Type B pancreatic cell (in vitro differentiated cells): ENCODE results near the gene RELB. TPM values are rescaled to one million over a fixed set of nuclear protein-coding genes. Genes with fewer than 3 reads are reported as not detected.
A peak's percentile ranks its signal among the peaks of the same experiment; 100 is the strongest.

Experiments used
- DNase-seq: peaks from one replicate; pipeline ENCODE4 v3.0.0; 2021; ENCODE audit warnings: mixed read lengths; ENCODE audit not compliant: unreplicated experiment; ENCODE audit errors: extremely low spot score
- H3K27ac Mint-ChIP-seq: 2 replicates; pipeline ENCODE4 v1.8.0; 2021; ENCODE audit warnings: mild to moderate bottlenecking, mixed read lengths
- H3K27me3 Mint-ChIP-seq: 2 replicates; pipeline ENCODE4 v1.8.0; 2021; ENCODE audit warnings: mixed read lengths
- H3K36me3 Mint-ChIP-seq: 2 replicates; pipeline ENCODE4 v1.8.0; 2021; ENCODE audit warnings: mixed read lengths
- H3K4me1 Mint-ChIP-seq: one replicate; pipeline ENCODE4 v1.8.0; 2021; ENCODE audit warnings: mixed read lengths; ENCODE audit not compliant: unreplicated experiment
- H3K4me3 Mint-ChIP-seq: 2 replicates; pipeline ENCODE4 v1.8.0; 2021; ENCODE audit warnings: mild to moderate bottlenecking, mixed read lengths
- H3K9me3 Mint-ChIP-seq: 2 replicates; pipeline ENCODE4 v1.8.0; 2021; ENCODE audit warnings: mixed read lengths
- total RNA-seq: library from RNA; stranded (reverse); gene quantifications from 2 replicates; pipeline ENCODE4 v1.2.1, GENCODE V29; 2021; ENCODE audit warnings: low replicate concordance
- TF ChIP-seq, protein P1 (sequence below): fragments of 200-600 bp; sonication (generic); conservative IDR thresholded peaks from 2 replicates; pipeline ENCODE4 v1.5.0; 2021; ENCODE audit warnings: antibody characterized with exemption, mild to moderate bottlenecking

RELB gene
- total RNA-seq, 1 donor from 2014 or later, result 6.9 TPM

DNA sequence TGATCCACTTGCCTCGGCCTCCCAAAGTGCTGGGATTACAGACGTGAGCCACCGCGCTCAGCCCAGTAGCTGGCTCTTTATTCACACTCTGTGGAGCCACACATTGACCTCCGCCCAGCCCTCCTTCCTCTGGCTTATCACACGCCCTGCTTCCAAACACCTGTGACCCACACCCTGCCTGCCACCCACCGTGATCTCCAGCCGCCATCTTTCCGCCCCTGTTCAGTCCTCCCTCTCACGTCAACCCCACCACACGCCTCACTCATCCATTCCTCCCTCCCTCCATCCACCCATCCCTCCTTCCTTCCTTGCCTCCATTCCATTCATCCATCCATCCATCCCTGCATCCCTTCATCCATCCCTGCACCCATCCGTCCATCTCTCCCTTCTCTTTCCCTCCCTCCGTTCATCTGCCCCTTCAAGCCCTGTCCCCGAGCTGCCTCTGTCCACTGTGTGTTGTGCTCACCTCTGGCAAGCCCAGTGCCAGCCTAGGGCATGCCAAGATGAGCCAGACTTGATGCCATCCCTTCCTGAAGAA is 57.4 kb downstream of the RELB start:
- no peak for DNase-seq
- Mint-ChIP-seq H3K27ac (peak overlapping the region; percentile 70), H3K27me3 (no peaks in the 10 kb centered on the region), H3K4me3 (no peak overlapping the region), H3K4me1 (no peaks in the 10 kb centered on the region), H3K36me3 (peaks cover 10% of the 10 kb centered on the region), H3K9me3 (no peaks in the 10 kb centered on the region)
- TF ChIP-seq, protein P1, sequence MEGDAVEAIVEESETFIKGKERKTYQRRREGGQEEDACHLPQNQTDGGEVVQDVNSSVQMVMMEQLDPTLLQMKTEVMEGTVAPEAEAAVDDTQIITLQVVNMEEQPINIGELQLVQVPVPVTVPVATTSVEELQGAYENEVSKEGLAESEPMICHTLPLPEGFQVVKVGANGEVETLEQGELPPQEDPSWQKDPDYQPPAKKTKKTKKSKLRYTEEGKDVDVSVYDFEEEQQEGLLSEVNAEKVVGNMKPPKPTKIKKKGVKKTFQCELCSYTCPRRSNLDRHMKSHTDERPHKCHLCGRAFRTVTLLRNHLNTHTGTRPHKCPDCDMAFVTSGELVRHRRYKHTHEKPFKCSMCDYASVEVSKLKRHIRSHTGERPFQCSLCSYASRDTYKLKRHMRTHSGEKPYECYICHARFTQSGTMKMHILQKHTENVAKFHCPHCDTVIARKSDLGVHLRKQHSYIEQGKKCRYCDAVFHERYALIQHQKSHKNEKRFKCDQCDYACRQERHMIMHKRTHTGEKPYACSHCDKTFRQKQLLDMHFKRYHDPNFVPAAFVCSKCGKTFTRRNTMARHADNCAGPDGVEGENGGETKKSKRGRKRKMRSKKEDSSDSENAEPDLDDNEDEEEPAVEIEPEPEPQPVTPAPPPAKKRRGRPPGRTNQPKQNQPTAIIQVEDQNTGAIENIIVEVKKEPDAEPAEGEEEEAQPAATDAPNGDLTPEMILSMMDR, result no peak

DNA sequence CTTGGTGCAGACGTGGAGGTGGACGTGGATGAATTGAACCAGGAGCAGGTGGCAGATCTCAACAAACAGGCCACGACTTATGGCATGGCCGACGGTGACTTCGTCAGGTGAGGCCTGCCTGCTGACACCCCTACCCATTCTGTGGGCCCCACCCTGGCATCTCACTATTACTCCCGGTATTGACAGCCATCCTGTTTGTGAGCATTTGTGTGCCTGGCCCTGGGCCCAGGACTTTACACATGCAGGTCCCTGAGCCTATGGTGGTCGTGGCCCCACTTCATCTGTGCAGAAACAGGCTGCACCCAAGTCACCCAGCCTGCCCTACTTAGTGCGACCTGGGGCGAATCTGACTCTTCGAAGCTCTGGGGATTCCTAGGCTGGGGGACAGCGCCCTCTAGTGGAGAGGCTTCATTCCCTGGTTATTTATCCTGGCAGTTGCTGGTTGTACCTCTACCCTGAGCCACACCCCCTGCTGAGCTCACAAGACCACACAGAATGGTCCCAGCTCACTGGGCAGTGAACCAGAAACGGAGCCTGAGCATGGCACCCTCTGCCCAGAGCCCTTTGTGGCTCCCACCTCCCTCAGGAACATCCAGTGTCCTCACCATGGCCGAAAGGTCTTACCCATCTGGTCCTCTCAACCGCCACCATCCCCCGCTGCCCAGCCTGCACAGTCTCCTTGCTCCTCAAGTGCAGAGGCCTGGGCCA is 58.1 kb downstream of the RELB start:
- DNase-seq, result peak; percentile 85
- H3K27me3 Mint-ChIP-seq, result no peaks in the 10 kb centered on the region
- peaks cover 10% of the 10 kb centered on the region for H3K36me3 Mint-ChIP-seq
- H3K4me1 Mint-ChIP-seq, result no peaks in the 10 kb centered on the region
- H3K27ac Mint-ChIP-seq, result peak overlapping the region; percentile 70
- H3K9me3 Mint-ChIP-seq, result no peaks in the 10 kb centered on the region
- TF ChIP-seq, protein P1, result peak; percentile 91
- H3K4me3 Mint-ChIP-seq, result no peak overlapping the region

DNA sequence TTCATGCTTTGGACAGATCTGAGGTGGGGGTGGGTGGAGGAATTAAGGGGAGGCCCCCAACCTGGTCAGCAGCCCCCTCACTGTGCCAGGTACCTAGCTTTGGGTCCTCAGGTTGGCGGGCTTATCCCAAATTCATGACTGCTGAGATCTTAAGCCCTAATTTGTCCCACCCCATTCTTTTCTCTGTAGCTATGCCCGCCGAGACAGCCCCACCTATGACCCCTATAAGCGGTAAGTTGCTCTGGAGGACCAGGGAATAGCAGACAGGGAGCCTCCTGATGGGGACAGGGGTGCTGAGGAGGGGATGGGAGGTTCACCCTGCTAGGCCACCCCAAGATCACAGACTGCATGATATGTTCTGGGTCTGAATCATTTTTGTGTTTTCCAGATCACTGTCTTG is 60.7 kb downstream of the RELB start:
- H3K27ac Mint-ChIP-seq, result no peak overlapping the region
- H3K36me3 Mint-ChIP-seq, result peaks cover 10% of the 10 kb centered on the region
- TF ChIP-seq, protein P1, result no peak
- DNase-seq, result no peak
- no peak overlapping the region for H3K4me3 Mint-ChIP-seq
- no peaks in the 10 kb centered on the region for H3K27me3 Mint-ChIP-seq
- H3K4me1 Mint-ChIP-seq, result no peaks in the 10 kb centered on the region
- no peaks in the 10 kb centered on the region for H3K9me3 Mint-ChIP-seq

DNA sequence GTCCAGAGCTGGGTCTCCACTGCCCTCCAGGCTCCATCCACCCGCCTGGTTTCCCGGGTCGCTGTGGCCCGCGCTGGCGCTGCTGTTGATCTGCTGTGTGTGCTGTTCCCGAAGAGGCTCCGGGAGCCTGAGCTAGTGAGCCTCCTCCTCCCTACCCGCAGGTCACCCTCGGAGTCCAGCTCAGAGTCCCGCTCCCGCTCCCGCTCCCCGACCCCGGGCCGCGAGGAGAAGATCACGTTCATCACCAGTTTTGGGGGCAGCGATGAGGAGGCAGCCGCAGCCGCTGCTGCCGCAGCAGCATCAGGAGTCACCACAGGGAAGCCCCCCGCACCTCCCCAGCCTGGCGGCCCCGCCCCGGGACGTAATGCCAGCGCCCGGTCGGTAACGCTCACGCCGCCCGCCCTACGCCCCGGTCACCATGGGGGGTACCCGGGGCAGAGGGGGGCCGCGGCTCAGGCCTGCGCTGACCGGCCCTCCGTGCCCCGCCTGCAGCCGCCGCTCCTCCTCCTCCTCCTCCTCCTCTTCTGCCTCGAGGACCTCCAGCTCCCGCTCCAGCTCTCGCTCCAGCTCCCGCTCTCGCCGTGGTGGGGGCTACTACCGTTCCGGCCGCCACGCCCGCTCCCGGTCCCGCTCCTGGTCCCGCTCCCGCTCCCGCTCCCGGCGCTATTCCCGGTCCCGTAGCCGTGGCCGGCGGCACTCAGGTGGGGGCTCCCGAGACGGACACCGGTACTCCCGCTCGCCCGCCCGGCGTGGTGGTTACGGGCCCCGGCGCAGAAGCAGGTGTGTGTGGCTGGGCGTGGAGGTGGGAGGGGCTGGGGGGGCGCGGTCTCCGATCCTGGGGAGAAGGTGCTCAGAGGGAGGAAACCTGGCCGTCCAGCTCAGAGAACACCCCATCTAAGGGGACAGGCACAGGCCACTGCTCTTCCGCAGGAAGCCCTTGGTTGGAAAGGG is 62.9 kb downstream of the RELB start:
- Mint-ChIP-seq H3K36me3 (peaks cover 11% of the 10 kb centered on the region), H3K27me3 (no peaks in the 10 kb centered on the region), H3K4me3 (no peak overlapping the region), H3K27ac (no peak overlapping the region), H3K9me3 (no peaks in the 10 kb centered on the region), H3K4me1 (no peaks in the 10 kb centered on the region)
- no peak for DNase-seq
- TF ChIP-seq, protein P1, result no peak

DNA sequence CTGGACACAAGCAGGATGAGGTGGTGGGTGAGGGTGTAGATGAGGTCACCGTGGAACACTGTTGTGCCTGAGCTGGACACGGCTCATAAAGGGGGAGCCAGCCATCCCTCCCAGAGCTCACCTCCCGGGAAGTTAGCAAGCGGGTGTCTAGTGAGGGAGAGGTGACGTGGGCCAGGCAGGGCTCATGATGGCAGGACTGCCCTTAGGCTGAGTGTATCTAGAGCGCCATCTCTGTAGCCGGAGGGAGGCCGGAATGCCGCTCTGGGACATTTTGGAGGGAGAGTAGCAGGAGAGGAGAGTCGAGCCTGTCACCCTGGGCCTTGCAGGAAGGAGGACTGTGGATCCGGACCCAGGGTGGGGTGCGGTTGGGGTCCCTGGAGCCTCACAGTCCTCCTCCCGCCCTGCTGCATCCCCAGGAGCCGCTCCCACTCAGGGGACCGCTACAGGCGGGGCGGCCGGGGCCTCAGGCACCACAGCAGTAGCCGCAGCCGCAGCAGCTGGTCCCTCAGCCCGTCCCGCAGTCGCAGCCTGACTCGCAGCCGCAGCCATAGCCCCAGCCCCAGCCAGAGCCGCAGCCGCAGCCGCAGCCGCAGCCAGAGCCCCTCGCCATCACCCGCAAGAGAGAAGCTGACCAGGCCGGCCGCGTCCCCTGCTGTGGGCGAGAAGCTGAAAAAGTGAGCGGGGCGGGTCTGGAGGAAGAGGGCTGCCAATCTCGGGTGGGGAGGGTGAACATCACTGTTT is 65.8 kb downstream of the RELB start:
- Mint-ChIP-seq H3K9me3 (no peaks in the 10 kb centered on the region), H3K4me1 (no peaks in the 10 kb centered on the region), H3K27ac (no peak overlapping the region), H3K36me3 (peaks cover 5% of the 10 kb centered on the region), H3K27me3 (no peaks in the 10 kb centered on the region), H3K4me3 (no peak overlapping the region)
- TF ChIP-seq, protein P1, result no peak
- DNase-seq, result no peak
